HG03280 (cell line): ENCODE results near the gene HOXD11.

Experiments
- ATAC-seq: cut with Tn5 transposase; IDR thresholded peaks from one replicate; pipeline ENCODE4 v1.9.1; 2021; ENCODE audit warnings: mild to moderate bottlenecking, moderate library complexity; ENCODE audit not compliant: unreplicated experiment

HOXD11 gene

GRCh38 chr2:176120364-176121189 lies 13.5 kb downstream of the HOXD11 start:
- ATAC-seq = no peak

GRCh38 chr2:176121190-176122051 lies 14.3 kb downstream of the HOXD11 start:
- ATAC-seq = no peak

DNA sequence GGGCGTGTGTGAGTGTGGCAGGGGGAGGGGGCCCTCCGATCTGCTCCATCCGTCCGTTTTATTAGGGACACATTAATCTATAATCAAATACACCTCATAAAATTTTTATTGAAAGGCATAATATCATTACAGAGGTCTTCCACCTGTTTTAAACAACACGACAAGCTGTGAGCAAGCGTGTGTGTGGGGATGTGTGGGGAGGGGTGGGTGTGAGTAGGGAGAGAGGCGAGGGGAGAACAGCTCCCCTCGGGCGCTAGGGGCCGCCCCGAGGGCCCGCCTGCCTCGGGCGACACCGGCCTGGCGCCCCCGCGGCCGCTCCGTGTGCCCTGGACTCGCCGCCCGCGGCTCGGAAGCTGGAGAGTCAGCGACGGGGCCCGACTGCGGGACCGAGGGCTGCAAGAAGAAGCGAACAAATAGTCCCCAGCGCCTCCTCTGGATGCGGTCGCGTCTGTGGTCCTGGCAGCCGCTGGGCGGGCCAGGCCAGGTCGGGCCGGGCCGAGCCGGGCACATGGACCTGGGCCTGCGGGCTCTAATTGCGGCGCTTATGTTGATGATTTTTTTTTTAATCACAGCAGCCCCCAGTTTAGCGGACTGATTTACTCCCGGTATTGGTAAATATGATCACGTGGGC lies 15.1 kb downstream of the HOXD11 start:
- ATAC-seq = no peak

- no peak for ATAC-seq
These were observed 15.8 kb downstream of the HOXD11 start, which contains the start of gene HOXD9 for GRCh38 chr2:176122683-176123410. HOXD9 (plus strand) TSS chr2:176122719; CDS start chr2:176122769, 50 bp downstream.

GRCh38 chr2:176123411-176124109 lies 16.5 kb downstream of the HOXD11 start:
- ATAC-seq = no peak

- ATAC-seq = no peak
These were observed 17.2 kb downstream of the HOXD11 start for GRCh38 chr2:176124110-176124946.

- no peak for ATAC-seq
These were observed 18.1 kb downstream of the HOXD11 start for GRCh38 chr2:176124947-176125771.

- no peak for ATAC-seq
These were observed 18.6 kb downstream of the HOXD11 start for GRCh38 chr2:176125772-176126054.

GRCh38 chr2:176126929-176127773 lies 20.1 kb downstream of the HOXD11 start:
- no peak for ATAC-seq

DNA sequence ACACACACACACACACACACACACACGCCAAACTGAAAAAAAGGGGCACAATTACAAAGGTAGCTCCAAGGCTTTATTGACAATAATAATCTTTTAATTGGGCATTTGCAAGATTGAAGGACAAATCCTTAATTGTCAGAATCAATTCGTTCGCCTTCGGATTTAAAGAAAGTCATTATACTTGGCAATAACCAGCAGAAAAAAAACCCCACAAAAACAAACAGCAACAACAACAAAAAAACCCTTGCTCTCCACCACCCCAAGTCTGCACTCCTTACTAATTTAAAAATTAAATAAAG lies 20.6 kb downstream of the HOXD11 start:
- ATAC-seq = no peak

DNA sequence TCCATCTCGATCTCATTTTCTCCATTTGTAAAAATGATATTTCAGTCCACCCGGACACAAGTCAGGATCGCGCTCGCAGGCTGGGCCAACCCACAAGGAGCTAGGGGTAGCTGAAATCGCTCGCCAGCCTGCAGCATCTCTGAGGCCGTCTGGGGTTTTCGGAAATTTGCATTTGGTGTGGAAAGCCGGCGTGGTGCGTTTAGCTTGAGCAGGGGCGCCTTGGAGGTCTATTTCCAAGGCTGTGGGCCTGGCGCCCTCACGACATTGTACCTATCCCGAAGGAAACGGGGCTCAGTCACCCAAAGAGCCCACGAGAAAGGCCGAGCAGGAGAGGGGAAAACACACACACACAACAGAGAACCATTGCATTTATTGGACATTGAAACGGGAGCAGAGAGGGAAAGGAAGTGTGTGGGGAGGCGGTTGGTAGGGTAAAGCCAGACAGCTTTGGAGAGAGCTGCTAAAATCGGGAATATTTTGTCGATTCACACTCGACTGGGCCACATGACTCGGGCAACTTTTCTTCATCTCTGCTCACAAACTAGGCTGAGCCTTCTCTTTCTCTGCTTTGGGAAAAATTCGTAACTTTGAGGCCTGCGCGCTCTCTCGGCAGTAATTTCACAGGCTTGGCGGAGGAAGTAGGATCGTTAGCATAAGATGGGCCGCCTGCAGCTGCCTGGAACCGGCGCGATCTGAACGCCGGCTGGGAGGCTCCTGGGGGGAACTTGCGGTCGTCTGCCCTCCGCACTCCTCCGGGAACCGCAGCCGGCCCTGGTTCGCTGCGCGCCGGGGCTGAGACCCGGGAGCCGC lies 21.3 kb downstream of the HOXD11 start:
- ATAC-seq = no peak

GRCh38 chr2:176128982-176129796 lies 22.1 kb downstream of the HOXD11 start, which contains the start of gene HOXD8:
HOXD8 (plus strand) TSS chr2:176129705; CDS start chr2:176130367, 662 bp downstream.
- no peak for ATAC-seq

- no peak for ATAC-seq
These were observed 22.7 kb downstream of the HOXD11 start for GRCh38 chr2:176129813-176130146.

GRCh38 chr2:176130147-176130956 lies 23.3 kb downstream of the HOXD11 start:
- ATAC-seq = no peak
